ENCODE data around the gene CD2AP.

DNA sequence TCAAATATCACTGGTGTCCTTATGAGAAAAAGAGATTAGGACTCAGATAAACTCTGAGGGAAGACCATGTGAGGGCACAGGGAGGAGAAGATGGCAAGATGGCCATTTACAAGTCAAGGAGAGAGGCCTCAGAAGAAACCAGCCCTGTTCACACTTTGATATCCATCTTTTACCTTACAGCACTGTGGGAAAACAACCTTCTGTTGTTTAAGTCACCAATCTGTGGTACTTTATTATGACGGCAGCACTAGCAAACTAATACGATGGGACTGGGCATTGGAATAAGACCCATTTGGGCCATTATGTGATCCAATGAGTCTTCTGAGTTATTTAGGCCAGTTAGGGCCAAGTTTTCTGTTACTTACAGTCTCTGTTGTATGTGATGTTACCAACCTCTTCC is 26.4 kb upstream of the CD2AP start:
- TF ChIP-seq, protein P1, sequence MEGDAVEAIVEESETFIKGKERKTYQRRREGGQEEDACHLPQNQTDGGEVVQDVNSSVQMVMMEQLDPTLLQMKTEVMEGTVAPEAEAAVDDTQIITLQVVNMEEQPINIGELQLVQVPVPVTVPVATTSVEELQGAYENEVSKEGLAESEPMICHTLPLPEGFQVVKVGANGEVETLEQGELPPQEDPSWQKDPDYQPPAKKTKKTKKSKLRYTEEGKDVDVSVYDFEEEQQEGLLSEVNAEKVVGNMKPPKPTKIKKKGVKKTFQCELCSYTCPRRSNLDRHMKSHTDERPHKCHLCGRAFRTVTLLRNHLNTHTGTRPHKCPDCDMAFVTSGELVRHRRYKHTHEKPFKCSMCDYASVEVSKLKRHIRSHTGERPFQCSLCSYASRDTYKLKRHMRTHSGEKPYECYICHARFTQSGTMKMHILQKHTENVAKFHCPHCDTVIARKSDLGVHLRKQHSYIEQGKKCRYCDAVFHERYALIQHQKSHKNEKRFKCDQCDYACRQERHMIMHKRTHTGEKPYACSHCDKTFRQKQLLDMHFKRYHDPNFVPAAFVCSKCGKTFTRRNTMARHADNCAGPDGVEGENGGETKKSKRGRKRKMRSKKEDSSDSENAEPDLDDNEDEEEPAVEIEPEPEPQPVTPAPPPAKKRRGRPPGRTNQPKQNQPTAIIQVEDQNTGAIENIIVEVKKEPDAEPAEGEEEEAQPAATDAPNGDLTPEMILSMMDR (IDR thresholded peaks at IDR 0.05), result no peak
- TF ChIP-seq POLR2AphosphoS5 (IDR thresholded peaks at IDR 0.05) (no peak), POLR2A (IDR thresholded peaks at IDR 0.05) (no peak), EP300 (IDR thresholded peaks at IDR 0.05) (no peak)

All from gastroesophageal sphincter (tissue), 3 donors.